Activated T-helper 1 cell treated with Interleukin-2 at 50 U/mL for 16 hours (primary cell): ENCODE data around the gene PLRG1.

ENCODE experiments used
- DNase-seq: peaks from one replicate; pipeline ENCODE4 v3.0.0-alpha.2; 2020; ENCODE audit warnings: low read depth

Gene PLRG1

GRCh38 chr4:154573190-154573870, 23.1 kb upstream of the PLRG1 start:
- DNase-seq = no peak

GRCh38 chr4:154569584-154569983, 19.4 kb upstream of the PLRG1 start:
- DNase-seq = no peak

GRCh38 chr4:154569028-154569427, 18.8 kb upstream of the PLRG1 start:
- no peak for DNase-seq

- no peak for DNase-seq
These were observed 16.5 kb upstream of the PLRG1 start for GRCh38 chr4:154566639-154567204.

- no peak for DNase-seq
These were observed 15.5 kb upstream of the PLRG1 start for GRCh38 chr4:154565704-154566103.

GRCh38 chr4:154564311-154564710, 14.1 kb upstream of the PLRG1 start:
- no peak for DNase-seq

- DNase-seq = no peak
These were observed 12.6 kb upstream of the PLRG1 start, which contains the start of gene FGB for GRCh38 chr4:154562697-154563254. Gene FGB (plus strand): TSS chr4:154563011. CDS start chr4:154563019, 8 bp downstream.

- DNase-seq = no peak
These were observed 10.6 kb upstream of the PLRG1 start for GRCh38 chr4:154560824-154561231.

GRCh38 chr4:154560419-154560801, 10.2 kb upstream of the PLRG1 start:
- no peak for DNase-seq

GRCh38 chr4:154559494-154560418, 9.6 kb upstream of the PLRG1 start:
- no peak for DNase-seq

- no peak for DNase-seq
These were observed 8.9 kb upstream of the PLRG1 start for GRCh38 chr4:154559141-154559493.

- peak; percentile 44 for DNase-seq
These were observed 1.9 kb upstream of the PLRG1 start for GRCh38 chr4:154551872-154552686.

GRCh38 chr4:154545689-154546088, 4.5 kb downstream of the PLRG1 start:
- no peak for DNase-seq

GRCh38 chr4:154542271-154542879, 7.8 kb downstream of the PLRG1 start:
- no peak for DNase-seq

GRCh38 chr4:154534296-154534695, 15.9 kb downstream of the PLRG1 start:
- DNase-seq = no peak

- no peak for DNase-seq
These were observed 20.3 kb downstream of the PLRG1 start for GRCh38 chr4:154529728-154530519.

GRCh38 chr4:154528869-154529268, 21.3 kb downstream of the PLRG1 start:
- DNase-seq = no peak

GRCh38 chr4:154527308-154527707, 22.9 kb downstream of the PLRG1 start:
- DNase-seq = no peak

- no peak for DNase-seq
These were observed 24.0 kb downstream of the PLRG1 start for GRCh38 chr4:154526151-154526550.

GRCh38 chr4:154521607-154522006, 28.6 kb downstream of the PLRG1 start:
- no peak for DNase-seq

GRCh38 chr4:154519214-154519613, 31.0 kb downstream of the PLRG1 start:
- no peak for DNase-seq
